RWPE1 (cell line): ENCODE data around the gene CADM2.

Experiments
- CTCF ChIA-PET: fragments of 350-600 bp; sonication (Branson Sonifier 250); formaldehyde crosslinking; extraction: SDS; loops from one replicate; lab custom pipeline; 2021; lab: Yijun Ruan, JAX
- POLR2A ChIA-PET: fragments of 400-600 bp; formaldehyde crosslinking; extraction: SDS; loops from one replicate; lab custom pipeline; 2020; ENCODE audit warnings: antibody characterized with exemption; ENCODE audit not compliant: low non-redundant PET; lab: Yijun Ruan, JAX
- DNase-seq: peaks from one replicate; pipeline ENCODE4 v3.0.0; 2012; ENCODE audit warnings: low spot score
- H3K27ac ChIP-seq: fragments of 450-650 bp; 2 replicates; pipeline ENCODE4 v1.5.1; 2017
- CTCF ChIP-seq: fragments of 450-650 bp; conservative IDR thresholded peaks from 2 replicates; pipeline ENCODE4 v1.5.1; 2017; ENCODE audit warnings: low read depth, mild to moderate bottlenecking

The CADM2 gene

GRCh38 chr3:85922374-85922773 lies 963.6 kb downstream of the CADM2 start:
- TF ChIP-seq CTCF, result no peak
- CTCF ChIA-PET, result no interaction called here
- H3K27ac ChIP-seq, result no peak overlapping the region
- DNase-seq, result no peak
- POLR2A ChIA-PET, result no interaction called here

DNA sequence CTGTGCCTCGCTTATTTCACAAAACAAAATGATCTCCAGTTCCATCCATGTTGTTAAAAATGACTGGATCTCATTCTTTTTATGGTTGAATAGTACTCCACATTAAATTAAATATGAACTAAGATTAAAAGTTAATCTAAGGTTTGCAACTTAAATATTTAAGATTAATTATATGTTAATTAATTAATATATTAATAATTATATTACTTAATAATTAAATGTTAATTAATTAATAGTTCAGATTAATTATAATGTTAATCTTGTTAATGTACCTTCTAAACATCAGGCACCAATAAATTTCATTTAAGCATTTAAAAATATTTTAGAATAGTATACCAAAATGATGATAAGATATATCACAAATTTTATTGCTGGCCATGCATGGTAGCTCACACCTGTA lies 971.9 kb downstream of the CADM2 start:
- ChIA-PET CTCF (no interaction called here), POLR2A (no interaction called here)
- no peak overlapping the region for H3K27ac ChIP-seq
- TF ChIP-seq CTCF, result no peak
- no peak for DNase-seq

- POLR2A ChIA-PET, result no interaction called here
- TF ChIP-seq CTCF, result no peak
- DNase-seq, result no peak
- H3K27ac ChIP-seq, result no peak overlapping the region
- CTCF ChIA-PET, result no interaction called here
Observed at GRCh38 chr3:85933326-85933725, 974.5 kb downstream of the CADM2 start.

GRCh38 chr3:85935171-85935570 lies 976.4 kb downstream of the CADM2 start:
- ChIA-PET CTCF (interaction anchor here (0.5 kb wide), 1 partner anchor 14 kb away, joined by 3 read pairs; no protein-coding TSS in a partner anchor), POLR2A (no interaction called here)
- TF ChIP-seq CTCF, result no peak
- H3K27ac ChIP-seq, result no peak overlapping the region
- no peak for DNase-seq

DNA sequence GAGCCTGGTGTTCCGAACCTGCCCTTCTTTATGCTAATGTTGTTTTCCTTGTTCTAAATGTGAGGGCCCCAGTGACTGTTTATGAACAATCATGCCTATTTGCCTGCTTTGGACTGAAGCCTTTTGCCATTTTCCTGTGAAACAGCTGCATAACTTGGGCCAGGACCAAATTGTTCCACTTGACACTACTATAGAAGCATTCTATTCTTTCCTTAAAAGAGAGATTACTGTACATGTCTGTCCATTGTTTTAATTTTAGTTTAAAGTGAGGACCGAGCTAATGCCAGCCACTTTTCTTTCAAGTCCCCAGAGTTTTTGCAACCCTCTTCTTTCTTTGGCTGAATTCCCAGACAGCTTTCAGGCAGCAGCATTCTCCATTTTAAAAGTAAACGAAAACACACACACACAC lies 980.3 kb downstream of the CADM2 start:
- ChIA-PET POLR2A (no interaction called here), CTCF (no interaction called here)
- no peak for TF ChIP-seq CTCF
- H3K27ac ChIP-seq, result no peak overlapping the region
- DNase-seq, result no peak

DNA sequence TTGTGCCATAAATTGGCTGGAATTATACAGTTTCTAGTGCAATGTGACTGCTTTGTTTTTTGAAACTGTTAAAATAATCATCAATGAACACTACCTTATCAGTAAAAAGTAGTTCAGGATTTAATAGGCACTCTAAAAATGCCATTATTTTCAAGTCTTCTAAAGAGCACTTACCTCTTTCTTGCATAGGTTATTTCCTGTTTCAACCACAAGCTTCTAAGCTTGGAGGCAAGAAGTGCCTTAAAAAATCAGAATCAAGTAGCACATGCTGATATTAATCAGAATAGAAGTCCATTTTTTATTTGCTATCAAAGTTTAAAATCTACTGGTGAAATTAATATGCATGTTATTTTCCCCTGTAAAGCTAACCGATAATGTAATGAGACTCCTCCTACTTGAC lies 991.6 kb downstream of the CADM2 start:
- no peak overlapping the region for H3K27ac ChIP-seq
- ChIA-PET CTCF (no interaction called here), POLR2A (no interaction called here)
- no peak for TF ChIP-seq CTCF
- no peak for DNase-seq

DNA sequence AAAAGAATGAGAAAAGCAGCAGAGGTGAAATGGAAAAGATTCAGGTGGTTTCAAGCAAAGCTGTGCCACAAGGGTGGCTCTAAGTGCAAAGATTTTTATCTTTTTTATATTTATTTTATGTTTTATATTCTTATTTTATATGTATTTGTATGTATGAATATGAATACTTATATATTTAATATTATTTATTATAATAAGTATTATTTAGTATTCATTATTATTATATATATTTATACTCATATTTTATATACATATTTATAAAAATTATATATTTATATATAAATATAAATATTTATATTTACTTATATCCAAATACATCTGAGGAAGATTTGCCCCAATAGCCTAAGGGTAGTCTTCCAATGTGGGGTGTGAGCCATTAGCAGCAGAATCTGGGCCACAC lies 1002.0 kb downstream of the CADM2 start:
- TF ChIP-seq CTCF, result no peak
- ChIA-PET CTCF (no interaction called here), POLR2A (no interaction called here)
- DNase-seq, result no peak
- H3K27ac ChIP-seq, result no peak overlapping the region
